MM.1S (cell line): Measurements from ENCODE around the gene CST1.
"Not testable (repeated sequence)": the region's sequence is repeated elsewhere in the genome, so short reads cannot be mapped to it uniquely, and the experiment has no call there.

Source experiments
- DNase-seq: peaks from one replicate; pipeline ENCODE4 v3.0.0-alpha.2; 2015
- H2AFZ ChIP-seq: fragments of 300-600 bp; sonication (generic); 2 replicates; pipeline ENCODE4 v1.6.0; 2016; ENCODE audit warnings: antibody characterized with exemption, low read length
- H3F3A ChIP-seq: fragments of 300-600 bp; sonication (generic); 2 replicates; pipeline ENCODE4 v1.6.1; 2016; ENCODE audit warnings: mild to moderate bottlenecking, antibody characterized with exemption, low read length, moderate library complexity, mixed read lengths; ENCODE audit not compliant: insufficient read depth
- H3K27ac ChIP-seq: fragments of 300-600 bp; sonication (generic); 2 replicates; pipeline ENCODE4 v1.5.1; 2016; ENCODE audit warnings: mild to moderate bottlenecking, low read length
- H3K27me3 ChIP-seq: fragments of 300-600 bp; sonication (generic); replicated peaks from 2 replicates; pipeline ENCODE4 v1.6.0; 2016; ENCODE audit warnings: low read length; ENCODE audit not compliant: insufficient read depth
- H3K36me3 ChIP-seq: fragments of 300-600 bp; sonication (generic); replicated peaks from 2 replicates; pipeline ENCODE4 v1.6.1; 2016; ENCODE audit warnings: mild to moderate bottlenecking, low read length, mixed read lengths; ENCODE audit not compliant: insufficient read depth
- H3K4me1 ChIP-seq: fragments of 300-600 bp; sonication (generic); 2 replicates; pipeline ENCODE4 v1.6.1; 2016; ENCODE audit warnings: low read length, mixed read lengths
- H3K4me2 ChIP-seq: fragments of 300-600 bp; sonication (generic); 2 replicates; pipeline ENCODE4 v1.6.0; 2016; ENCODE audit warnings: low read depth, low read length
- H3K4me3 ChIP-seq: fragments of 300-600 bp; sonication (generic); 2 replicates; pipeline ENCODE4 v1.5.1; 2016; ENCODE audit warnings: low read length, mixed read lengths
- H3K79me2 ChIP-seq: fragments of 300-600 bp; sonication (generic); 2 replicates; pipeline ENCODE4 v1.6.1; 2016; ENCODE audit warnings: mixed run types, low read length, mixed read lengths
- H3K9ac ChIP-seq: fragments of 300-600 bp; sonication (generic); 2 replicates; pipeline ENCODE4 v1.6.1; 2016; ENCODE audit warnings: low read length, mixed read lengths
- H3K9me2 ChIP-seq: fragments of 300-600 bp; sonication (generic); replicated peaks from 2 replicates; pipeline ENCODE4 v1.6.1; 2016; ENCODE audit warnings: mild to moderate bottlenecking, low read length, mixed read lengths; ENCODE audit not compliant: insufficient read depth
- H3K9me3 ChIP-seq: fragments of 300-600 bp; sonication (generic); replicated peaks from 2 replicates; pipeline ENCODE4 v1.6.1; 2016; ENCODE audit warnings: mild to moderate bottlenecking, low read length, mixed read lengths; ENCODE audit not compliant: insufficient read depth
- H4K20me1 ChIP-seq: fragments of 300-600 bp; sonication (generic); 2 replicates; pipeline ENCODE4 v1.6.1; 2016; ENCODE audit warnings: mild to moderate bottlenecking, low read length, moderate library complexity, mixed read lengths; ENCODE audit not compliant: insufficient read depth
- CTCF ChIP-seq: fragments of 300-600 bp; sonication (generic); IDR thresholded peaks from 2 replicates; pipeline ENCODE4 v1.5.1; 2016; ENCODE audit warnings: antibody characterized with exemption, low read length, mixed read lengths
- EZH2 ChIP-seq: fragments of 300-600 bp; sonication (generic); optimal IDR thresholded peaks from 2 replicates; pipeline ENCODE3; 2017; ENCODE audit warnings: low read depth, mild to moderate bottlenecking, antibody characterized with exemption, low read length, mixed read lengths
- EZH2phosphoT487 ChIP-seq: fragments of 300-600 bp; sonication (generic); IDR thresholded peaks from 2 replicates; pipeline ENCODE4 v1.6.1; 2018; ENCODE audit warnings: antibody characterized with exemption, low read length

CST1 gene

GRCh38 chr20:23746321-23746720 is 4.4 kb downstream of the CST1 start:
- no peaks in the 10 kb centered on the region for H3K79me2 ChIP-seq
- H3K27ac ChIP-seq: no peak overlapping the region
- H3K4me1 ChIP-seq: no peaks in the 10 kb centered on the region
- no peaks in the 10 kb centered on the region for H3K9me2 ChIP-seq
- no peaks in the 10 kb centered on the region for H4K20me1 ChIP-seq
- DNase-seq: no peak
- H3F3A ChIP-seq: no peaks in the 10 kb centered on the region
- no peak overlapping the region for H3K4me3 ChIP-seq
- no peaks in the 10 kb centered on the region for H3K27me3 ChIP-seq
- H2AFZ ChIP-seq: no peak overlapping the region
- no peaks in the 10 kb centered on the region for H3K9me3 ChIP-seq
- no peak overlapping the region for H3K9ac ChIP-seq
- H3K4me2 ChIP-seq: no peak overlapping the region
- TF ChIP-seq CTCF (no peak), EZH2 (no peak), EZH2phosphoT487 (no peak)
- H3K36me3 ChIP-seq: no peaks in the 10 kb centered on the region

GRCh38 chr20:23745247-23745646 is 5.5 kb downstream of the CST1 start:
- Histone ChIP-seq H3K9ac (no peak overlapping the region), H3F3A (no peaks in the 10 kb centered on the region)

GRCh38 chr20:23744817-23745216 is 5.9 kb downstream of the CST1 start:
- Histone ChIP-seq H3K79me2 (no peaks in the 10 kb centered on the region), H3K27me3 (no peaks in the 10 kb centered on the region), H3K4me2 (no peak overlapping the region), H3K4me3 (no peak overlapping the region), H3K36me3 (no peaks in the 10 kb centered on the region), H3K9me3 (no peaks in the 10 kb centered on the region), H3K27ac (no peak overlapping the region), H3K9me2 (no peaks in the 10 kb centered on the region), H2AFZ (no peak overlapping the region), H3F3A (no peaks in the 10 kb centered on the region), H3K9ac (no peak overlapping the region), H3K4me1 (no peaks in the 10 kb centered on the region), H4K20me1 (no peaks in the 10 kb centered on the region)
- no peak for DNase-seq
- TF ChIP-seq EZH2 (no peak), EZH2phosphoT487 (no peak), CTCF (no peak)

More at GRCh38 chr20:23745247-23745646, 5.5 kb downstream of the CST1 start:
- DNase-seq: no peak
- Histone ChIP-seq H3K4me2 (no peak overlapping the region), H3K4me3 (no peak overlapping the region), H3K4me1 (no peaks in the 10 kb centered on the region), H3K9me2 (no peaks in the 10 kb centered on the region), H3K27ac (no peak overlapping the region), H3K9me3 (no peaks in the 10 kb centered on the region), H3K27me3 (no peaks in the 10 kb centered on the region), H2AFZ (no peak overlapping the region), H3K79me2 (no peaks in the 10 kb centered on the region), H3K36me3 (no peaks in the 10 kb centered on the region), H4K20me1 (no peaks in the 10 kb centered on the region)
- TF ChIP-seq EZH2phosphoT487 (no peak), EZH2 (no peak), CTCF (no peak)

- H3K27me3 ChIP-seq, H3F3A ChIP-seq, H3K9me3 ChIP-seq, H4K20me1 ChIP-seq, H3K79me2 ChIP-seq, H3K4me3 ChIP-seq, H3K4me1 ChIP-seq, DNase-seq, H3K9ac ChIP-seq, H3K9me2 ChIP-seq, H3K4me2 ChIP-seq, H3K27ac ChIP-seq, H3K36me3 ChIP-seq, H2AFZ ChIP-seq: not testable (repeated sequence)
Observed at GRCh38 chr20:23735391-23735790, 15.3 kb downstream of the CST1 start.

GRCh38 chr20:23734949-23735348 is 15.8 kb downstream of the CST1 start:
- H3K9ac ChIP-seq, H3F3A ChIP-seq, H3K4me3 ChIP-seq, H2AFZ ChIP-seq, H3K4me1 ChIP-seq, H4K20me1 ChIP-seq, H3K9me2 ChIP-seq, H3K27ac ChIP-seq, DNase-seq, H3K36me3 ChIP-seq, H3K9me3 ChIP-seq, H3K79me2 ChIP-seq, H3K4me2 ChIP-seq, H3K27me3 ChIP-seq: not testable (repeated sequence)

- not testable (repeated sequence) for H3K4me1 ChIP-seq
Observed at GRCh38 chr20:23734440-23734839, 16.3 kb downstream of the CST1 start.

More at GRCh38 chr20:23734440-23734839, 16.3 kb downstream of the CST1 start:
- not testable (repeated sequence) for DNase-seq, H3K9ac ChIP-seq, H4K20me1 ChIP-seq, H2AFZ ChIP-seq, H3K27ac ChIP-seq, H3F3A ChIP-seq, H3K9me2 ChIP-seq, H3K4me2 ChIP-seq, H3K4me3 ChIP-seq, H3K36me3 ChIP-seq, H3K79me2 ChIP-seq, H3K27me3 ChIP-seq, H3K9me3 ChIP-seq
